Measurements from ENCODE around the gene DOCK4.
A peak's percentile ranks its signal among the peaks of the same experiment; 100 is the strongest.

Gene DOCK4

GRCh38 chr7:111931958-111932357 lies 274.2 kb downstream of the DOCK4 start:
- no peak overlapping the region for H3K56ac ChIP-seq (ENCODE audit: low read length)
- no peaks in the 10 kb centered on the region for H3K79me1 ChIP-seq (ENCODE audit: low read length)
- no peaks in the 10 kb centered on the region for H3K27me3 ChIP-seq (ENCODE audit: insufficient read depth, low read length, poor library complexity)
- H3K36me3 ChIP-seq (ENCODE audit: control insufficient read depth, insufficient read depth, low read length): no peaks in the 10 kb centered on the region
- H3K23ac ChIP-seq (ENCODE audit: low read length): no peak overlapping the region
- no peak overlapping the region for H3K18ac ChIP-seq (ENCODE audit: low read length)
- no peak overlapping the region for H3K9ac ChIP-seq (ENCODE audit: low read length)
- no peak overlapping the region for H2BK120ac ChIP-seq (ENCODE audit: low read depth, low read length)
- H3K27ac ChIP-seq (ENCODE audit: low read depth, low read length): no peak overlapping the region
- no peak overlapping the region for H2BK15ac ChIP-seq (replicated peaks; ENCODE audit: low read depth)
- H4K8ac ChIP-seq (ENCODE audit: low read depth, low read length): no peak overlapping the region
- no peaks in the 10 kb centered on the region for H3K79me2 ChIP-seq (ENCODE audit: control insufficient read depth, insufficient read depth, low read length)
- no peak overlapping the region for H2AK5ac ChIP-seq (ENCODE audit: low read length)
- H3K4me1 ChIP-seq (ENCODE audit: control insufficient read depth, low read depth, low read length): peaks cover 2% of the 10 kb centered on the region
- H4K5ac ChIP-seq (ENCODE audit: low read length): no peak overlapping the region
- H2BK5ac ChIP-seq (ENCODE audit: low read length): no peak overlapping the region
- no peak overlapping the region for H3K4me2 ChIP-seq (ENCODE audit: low read length)
- no peak overlapping the region for H3K4ac ChIP-seq (ENCODE audit: low read depth, low read length)
- WGBS (ENCODE audit: extremely low coverage, insufficient coverage, low lambda C conversion rate): no CpG with 5 or more reads among the region's 1 CpG
- DNase-seq: no peak
- H3K4me3 ChIP-seq (ENCODE audit: low read length): no peak overlapping the region

GRCh38 chr7:111931016-111931517 lies 275.1 kb downstream of the DOCK4 start:
- no CpG with 5 or more reads among the region's 3 CpGs for WGBS (ENCODE audit: extremely low coverage, insufficient coverage, low lambda C conversion rate)

GRCh38 chr7:111929264-111929663 lies 276.9 kb downstream of the DOCK4 start:
- Histone ChIP-seq H3K18ac (ENCODE audit: low read length) (no peak overlapping the region), H3K9ac (ENCODE audit: low read length) (no peak overlapping the region), H4K5ac (ENCODE audit: low read length) (no peak overlapping the region), H4K8ac (ENCODE audit: low read depth, low read length) (no peak overlapping the region), H3K27ac (ENCODE audit: low read depth, low read length) (no peak overlapping the region), H3K36me3 (ENCODE audit: control insufficient read depth, insufficient read depth, low read length) (no peaks in the 10 kb centered on the region), H3K4ac (ENCODE audit: low read depth, low read length) (no peak overlapping the region), H3K4me1 (ENCODE audit: control insufficient read depth, low read depth, low read length) (peaks cover 2% of the 10 kb centered on the region), H2BK5ac (ENCODE audit: low read length) (no peak overlapping the region), H3K4me3 (ENCODE audit: low read length) (no peak overlapping the region), H3K23ac (ENCODE audit: low read length) (no peak overlapping the region), H2BK120ac (ENCODE audit: low read depth, low read length) (no peak overlapping the region), H3K27me3 (ENCODE audit: insufficient read depth, low read length, poor library complexity) (no peaks in the 10 kb centered on the region), H2BK15ac (replicated peaks; ENCODE audit: low read depth) (no peak overlapping the region), H3K79me2 (ENCODE audit: control insufficient read depth, insufficient read depth, low read length) (no peaks in the 10 kb centered on the region), H3K79me1 (ENCODE audit: low read length) (no peaks in the 10 kb centered on the region), H3K56ac (ENCODE audit: low read length) (no peak overlapping the region), H3K4me2 (ENCODE audit: low read length) (no peak overlapping the region), H2AK5ac (ENCODE audit: low read length) (no peak overlapping the region)
- DNase-seq: no peak

More at GRCh38 chr7:111931016-111931517, 275.1 kb downstream of the DOCK4 start:
- Histone ChIP-seq H3K4me2 (ENCODE audit: low read length) (no peak overlapping the region), H3K23ac (ENCODE audit: low read length) (no peak overlapping the region), H3K9ac (ENCODE audit: low read length) (no peak overlapping the region), H2BK5ac (ENCODE audit: low read length) (no peak overlapping the region), H4K5ac (ENCODE audit: low read length) (no peak overlapping the region), H2BK15ac (replicated peaks; ENCODE audit: low read depth) (no peak overlapping the region), H3K36me3 (ENCODE audit: control insufficient read depth, insufficient read depth, low read length) (no peaks in the 10 kb centered on the region), H3K4ac (ENCODE audit: low read depth, low read length) (no peak overlapping the region), H3K4me3 (ENCODE audit: low read length) (no peak overlapping the region), H3K56ac (ENCODE audit: low read length) (no peak overlapping the region), H3K27me3 (ENCODE audit: insufficient read depth, low read length, poor library complexity) (no peaks in the 10 kb centered on the region), H3K27ac (ENCODE audit: low read depth, low read length) (no peak overlapping the region), H2AK5ac (ENCODE audit: low read length) (no peak overlapping the region), H2BK120ac (ENCODE audit: low read depth, low read length) (no peak overlapping the region), H4K8ac (ENCODE audit: low read depth, low read length) (no peak overlapping the region), H3K4me1 (ENCODE audit: control insufficient read depth, low read depth, low read length) (peaks cover 2% of the 10 kb centered on the region), H3K18ac (ENCODE audit: low read length) (no peak overlapping the region), H3K79me1 (ENCODE audit: low read length) (no peaks in the 10 kb centered on the region), H3K79me2 (ENCODE audit: control insufficient read depth, insufficient read depth, low read length) (no peaks in the 10 kb centered on the region)
- peak; percentile 63 for DNase-seq

GRCh38 chr7:111927353-111928019 lies 278.7 kb downstream of the DOCK4 start:
- Histone ChIP-seq H3K4ac (ENCODE audit: low read depth, low read length) (no peak overlapping the region), H2BK15ac (replicated peaks; ENCODE audit: low read depth) (no peak overlapping the region), H3K79me2 (ENCODE audit: control insufficient read depth, insufficient read depth, low read length) (no peaks in the 10 kb centered on the region), H3K4me3 (ENCODE audit: low read length) (no peak overlapping the region), H4K8ac (ENCODE audit: low read depth, low read length) (no peak overlapping the region), H4K5ac (ENCODE audit: low read length) (no peak overlapping the region), H3K56ac (ENCODE audit: low read length) (no peak overlapping the region), H3K18ac (ENCODE audit: low read length) (no peak overlapping the region), H2BK5ac (ENCODE audit: low read length) (no peak overlapping the region), H3K4me1 (ENCODE audit: control insufficient read depth, low read depth, low read length) (peaks cover 2% of the 10 kb centered on the region), H2BK120ac (ENCODE audit: low read depth, low read length) (no peak overlapping the region), H3K4me2 (ENCODE audit: low read length) (no peak overlapping the region), H3K79me1 (ENCODE audit: low read length) (no peaks in the 10 kb centered on the region), H3K27me3 (ENCODE audit: insufficient read depth, low read length, poor library complexity) (no peaks in the 10 kb centered on the region), H3K27ac (ENCODE audit: low read depth, low read length) (no peak overlapping the region), H3K9ac (ENCODE audit: low read length) (no peak overlapping the region), H3K23ac (ENCODE audit: low read length) (no peak overlapping the region), H3K36me3 (ENCODE audit: control insufficient read depth, insufficient read depth, low read length) (no peaks in the 10 kb centered on the region), H2AK5ac (ENCODE audit: low read length) (no peak overlapping the region)
- DNase-seq: no peak
- WGBS (ENCODE audit: extremely low coverage, insufficient coverage, low lambda C conversion rate): no CpG with 5 or more reads among the region's 4 CpGs

- no peak overlapping the region for H3K18ac ChIP-seq (ENCODE audit: low read length)
- H4K5ac ChIP-seq (ENCODE audit: low read length): no peak overlapping the region
- no peaks in the 10 kb centered on the region for H3K79me2 ChIP-seq (ENCODE audit: control insufficient read depth, insufficient read depth, low read length)
- H3K23ac ChIP-seq (ENCODE audit: low read length): no peak overlapping the region
- H3K4me3 ChIP-seq (ENCODE audit: low read length): no peak overlapping the region
- H3K4me2 ChIP-seq (ENCODE audit: low read length): no peak overlapping the region
- no peaks in the 10 kb centered on the region for H3K27me3 ChIP-seq (ENCODE audit: insufficient read depth, low read length, poor library complexity)
- H4K8ac ChIP-seq (ENCODE audit: low read depth, low read length): peak overlapping the region; percentile 65
- no peaks in the 10 kb centered on the region for H3K79me1 ChIP-seq (ENCODE audit: low read length)
- no peak for DNase-seq
- H2BK120ac ChIP-seq (ENCODE audit: low read depth, low read length): no peak overlapping the region
- H2AK5ac ChIP-seq (ENCODE audit: low read length): no peak overlapping the region
- H3K9ac ChIP-seq (ENCODE audit: low read length): no peak overlapping the region
- no peak overlapping the region for H2BK5ac ChIP-seq (ENCODE audit: low read length)
- no peaks in the 10 kb centered on the region for H3K36me3 ChIP-seq (ENCODE audit: control insufficient read depth, insufficient read depth, low read length)
- H3K27ac ChIP-seq (ENCODE audit: low read depth, low read length): no peak overlapping the region
- no CpG with 5 or more reads among the region's 1 CpG for WGBS (ENCODE audit: extremely low coverage, insufficient coverage, low lambda C conversion rate)
- no peaks in the 10 kb centered on the region for H3K4me1 ChIP-seq (ENCODE audit: control insufficient read depth, low read depth, low read length)
- no peak overlapping the region for H3K4ac ChIP-seq (ENCODE audit: low read depth, low read length)
- H2BK15ac ChIP-seq (replicated peaks; ENCODE audit: low read depth): no peak overlapping the region
- no peak overlapping the region for H3K56ac ChIP-seq (ENCODE audit: low read length)
Observed at GRCh38 chr7:111920329-111920728, 285.9 kb downstream of the DOCK4 start.

GRCh38 chr7:111919631-111920179 lies 286.5 kb downstream of the DOCK4 start:
- Histone ChIP-seq H3K36me3 (ENCODE audit: control insufficient read depth, insufficient read depth, low read length) (no peaks in the 10 kb centered on the region), H3K18ac (ENCODE audit: low read length) (no peak overlapping the region), H3K27me3 (ENCODE audit: insufficient read depth, low read length, poor library complexity) (no peaks in the 10 kb centered on the region), H3K4me1 (ENCODE audit: control insufficient read depth, low read depth, low read length) (no peaks in the 10 kb centered on the region), H3K9ac (ENCODE audit: low read length) (no peak overlapping the region), H3K27ac (ENCODE audit: low read depth, low read length) (no peak overlapping the region), H3K4ac (ENCODE audit: low read depth, low read length) (no peak overlapping the region), H3K4me3 (ENCODE audit: low read length) (no peak overlapping the region), H3K23ac (ENCODE audit: low read length) (no peak overlapping the region), H4K5ac (ENCODE audit: low read length) (no peak overlapping the region), H2BK120ac (ENCODE audit: low read depth, low read length) (no peak overlapping the region), H3K79me1 (ENCODE audit: low read length) (no peaks in the 10 kb centered on the region), H3K56ac (ENCODE audit: low read length) (no peak overlapping the region), H2BK5ac (ENCODE audit: low read length) (no peak overlapping the region), H2BK15ac (replicated peaks; ENCODE audit: low read depth) (no peak overlapping the region), H3K79me2 (ENCODE audit: control insufficient read depth, insufficient read depth, low read length) (no peaks in the 10 kb centered on the region), H4K8ac (ENCODE audit: low read depth, low read length) (no peak overlapping the region), H2AK5ac (ENCODE audit: low read length) (no peak overlapping the region), H3K4me2 (ENCODE audit: low read length) (no peak overlapping the region)
- no CpG with 5 or more reads among the region's 5 CpGs for WGBS (ENCODE audit: extremely low coverage, insufficient coverage, low lambda C conversion rate)
- no peak for DNase-seq
